Middle frontal gyrus (tissue), 1 donor: ENCODE measurements around the gene ZNRF4.

Experiments used
- DNase-seq: peaks from one replicate; pipeline ENCODE4 v3.0.0-alpha.2; 2015; ENCODE audit warnings: low spot score; ENCODE audit errors: extremely low spot score

ZNRF4 gene

GRCh38 chr19:5440299-5440698 is 14.9 kb upstream of the ZNRF4 start:
- DNase-seq, result no peak

DNA sequence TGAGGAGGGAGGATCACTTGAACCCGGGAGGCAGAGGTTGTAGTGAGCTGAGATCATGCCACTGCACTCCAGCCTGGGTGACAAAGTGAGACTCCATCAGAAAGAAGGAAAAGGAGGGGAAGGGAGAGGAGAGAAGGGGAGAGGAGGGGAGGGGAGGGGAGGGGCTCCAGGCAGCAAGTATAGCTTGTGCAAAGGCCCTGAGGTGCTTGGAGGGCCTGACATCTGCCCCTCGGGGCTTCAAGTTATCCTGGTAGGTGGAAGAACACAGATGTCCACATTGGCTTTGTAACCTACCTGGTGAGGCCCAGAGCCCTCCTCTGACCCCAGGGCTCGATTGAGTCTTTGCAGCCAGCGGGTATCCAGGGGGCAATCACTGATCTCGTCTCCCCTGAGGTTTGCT is 11.5 kb upstream of the ZNRF4 start:
- DNase-seq, result no peak

DNA sequence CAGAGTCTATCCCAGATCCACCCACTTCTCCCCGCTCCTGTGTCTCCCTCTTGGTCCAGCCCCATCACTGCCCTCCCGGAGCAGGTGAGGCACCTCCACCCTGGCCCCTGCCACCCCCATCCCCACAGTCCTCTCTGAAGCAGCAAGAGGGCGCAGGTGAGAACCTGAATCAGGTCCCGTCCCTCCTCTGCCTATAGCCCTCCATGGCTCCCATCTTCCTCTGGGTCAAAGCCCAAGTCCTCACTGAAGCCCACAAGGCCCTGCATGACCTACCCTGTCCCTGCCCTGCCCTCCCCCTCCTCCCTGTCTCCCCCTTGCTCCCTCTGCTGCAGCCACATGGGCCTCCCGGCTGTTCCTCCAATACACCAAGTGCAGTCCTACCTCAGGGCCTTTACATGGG is 10.8 kb upstream of the ZNRF4 start:
- no peak for DNase-seq

DNA sequence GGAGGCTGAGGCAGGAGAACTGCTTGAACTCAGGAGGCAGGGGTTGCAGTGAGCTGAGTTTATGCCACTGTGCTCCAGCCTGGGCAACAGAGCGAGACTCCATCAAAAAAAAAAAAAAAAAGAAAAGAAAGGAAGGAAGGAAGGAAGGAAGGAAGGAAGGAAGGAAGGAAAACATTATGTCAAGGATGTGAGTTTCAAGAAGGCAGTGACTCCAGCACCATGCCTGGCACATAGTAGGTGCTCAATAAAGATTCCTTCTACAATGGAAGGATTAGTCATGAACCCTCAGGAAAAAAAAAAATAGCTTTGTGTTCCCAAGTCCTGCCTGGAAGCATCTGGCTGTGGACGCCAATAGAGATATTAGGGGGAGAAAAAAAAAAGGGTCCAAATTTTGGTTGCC is 10.1 kb upstream of the ZNRF4 start:
- DNase-seq, result no peak

DNA sequence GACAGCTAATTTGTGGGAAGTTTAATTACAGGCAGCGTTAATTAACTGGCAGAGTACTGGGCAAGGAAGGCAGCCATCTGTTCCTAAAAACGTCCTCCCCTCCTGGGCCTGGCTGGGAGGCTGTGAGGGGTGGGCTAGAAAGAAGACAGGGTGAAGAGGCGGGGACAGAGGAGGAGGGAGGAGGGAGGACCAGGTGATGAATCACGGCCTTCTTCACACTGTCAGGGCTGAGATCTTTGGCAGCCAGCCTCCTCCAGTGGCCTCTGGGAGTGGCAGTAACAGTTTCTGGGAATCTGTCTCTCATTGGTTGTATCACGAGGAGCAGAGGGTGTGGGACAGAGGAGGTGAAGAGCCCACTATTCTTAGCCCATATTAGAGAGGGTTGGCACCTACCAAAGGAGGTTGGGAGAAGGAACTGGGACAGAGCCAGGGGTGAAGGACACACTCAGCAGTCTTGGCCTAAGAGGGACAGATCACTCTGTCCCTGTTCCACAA is 9.6 kb upstream of the ZNRF4 start:
- DNase-seq, result no peak

GRCh38 chr19:5447700-5448311 is 7.4 kb upstream of the ZNRF4 start:
- no peak for DNase-seq

GRCh38 chr19:5448374-5448773 is 6.8 kb upstream of the ZNRF4 start:
- DNase-seq, result no peak

DNA sequence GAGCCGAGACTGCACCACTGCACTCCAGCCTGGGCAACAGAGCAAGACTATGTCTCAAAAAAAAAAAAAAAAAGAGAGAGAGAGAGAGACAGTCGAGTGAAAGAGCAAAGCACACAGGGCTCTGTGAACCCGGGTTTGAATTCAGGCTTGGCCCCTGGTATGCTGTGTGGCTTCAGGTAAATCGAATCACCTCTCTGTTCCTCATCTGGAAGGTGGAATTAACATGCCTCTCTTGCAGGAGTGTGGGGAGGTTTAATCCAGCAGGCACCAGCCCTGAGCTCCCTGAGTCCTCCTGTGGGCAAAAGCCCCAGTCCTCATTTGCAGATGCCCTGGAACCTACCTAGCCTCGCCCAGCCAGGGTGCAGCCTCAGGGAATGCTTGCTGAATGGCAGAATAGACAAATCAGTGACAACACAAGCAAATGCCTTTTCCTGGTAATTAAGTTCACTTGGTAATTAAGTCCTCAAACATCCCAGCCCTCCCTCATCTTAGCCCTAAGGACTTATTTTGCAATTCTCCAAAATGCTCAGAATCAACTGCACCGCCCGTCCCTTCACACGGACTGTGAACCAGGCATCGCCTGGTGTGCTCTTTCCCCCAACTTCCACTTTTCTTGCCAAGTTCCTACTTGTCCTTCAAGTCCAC is 4.6 kb upstream of the ZNRF4 start:
- DNase-seq, result no peak

DNA sequence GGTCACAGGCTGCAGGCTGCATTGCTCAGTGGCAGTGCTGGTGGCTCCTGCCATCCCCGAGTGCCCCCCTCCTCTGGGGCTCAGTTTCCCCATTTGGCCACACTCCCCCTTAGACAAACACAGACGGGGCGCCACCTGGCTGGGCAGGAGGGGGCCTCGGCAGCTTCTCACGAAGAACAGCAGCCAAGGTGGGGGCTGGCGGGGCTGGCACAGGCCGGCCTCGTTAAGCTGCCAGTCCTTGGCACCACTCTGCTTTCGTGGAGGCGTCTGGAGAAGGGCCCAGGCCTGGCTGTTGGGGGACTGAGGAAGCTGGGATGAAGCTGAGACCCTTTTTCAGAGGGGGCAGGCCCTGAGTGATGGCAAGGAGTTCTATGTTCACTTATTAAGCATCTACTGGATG is 3.7 kb upstream of the ZNRF4 start:
- DNase-seq, result no peak

GRCh38 chr19:5452594-5453565 is 2.3 kb upstream of the ZNRF4 start:
- DNase-seq, result no peak

GRCh38 chr19:5454743-5455142 is 474 bp upstream of the ZNRF4 start:
- no peak for DNase-seq

GRCh38 chr19:5456130-5456840 is 1.1 kb downstream of the ZNRF4 start:
- no peak for DNase-seq

DNA sequence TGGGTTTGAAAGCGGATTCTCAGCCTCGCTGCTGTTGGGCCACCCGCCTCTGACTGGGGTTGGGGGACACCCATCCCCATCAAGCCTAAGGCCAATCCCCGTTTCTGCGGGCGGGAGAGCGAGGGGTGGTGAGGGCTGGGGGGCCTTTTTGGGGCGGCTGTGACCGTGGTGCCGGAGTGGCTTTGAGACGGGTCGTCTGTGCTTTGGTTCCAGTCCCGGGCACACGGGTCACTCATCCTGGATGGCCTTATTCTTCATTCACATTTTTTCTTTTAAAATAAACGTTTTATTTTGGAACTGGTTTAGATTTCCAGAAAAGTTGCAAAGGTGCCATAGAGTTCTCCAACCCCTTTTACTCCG is 1.6 kb downstream of the ZNRF4 start:
- DNase-seq, result no peak

- DNase-seq, result no peak
Measured at GRCh38 chr19:5457709-5458108, 2.5 kb downstream of the ZNRF4 start.

- no peak for DNase-seq
Measured at GRCh38 chr19:5458420-5458819, 3.2 kb downstream of the ZNRF4 start.

DNA sequence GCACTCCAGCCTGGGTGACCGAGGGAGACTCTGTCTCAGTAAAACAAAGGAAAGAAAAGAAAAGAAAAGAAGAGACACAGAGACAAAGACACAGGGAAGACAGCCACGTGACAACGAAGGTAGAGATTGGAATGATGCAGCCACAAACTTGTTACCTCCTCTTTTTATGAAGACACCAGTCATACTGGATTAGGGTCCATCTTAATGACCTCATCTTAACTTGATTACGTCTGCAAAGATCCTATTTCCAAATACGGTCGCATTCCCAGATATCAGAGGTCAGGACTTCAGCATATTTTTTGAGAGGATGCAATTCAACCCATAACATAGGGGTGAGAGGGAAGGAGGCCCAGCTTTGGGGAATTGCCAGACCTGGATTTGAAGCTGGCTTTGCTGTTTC is 4.1 kb downstream of the ZNRF4 start:
- no peak for DNase-seq

GRCh38 chr19:5460748-5461147 is 5.5 kb downstream of the ZNRF4 start:
- no peak for DNase-seq

DNA sequence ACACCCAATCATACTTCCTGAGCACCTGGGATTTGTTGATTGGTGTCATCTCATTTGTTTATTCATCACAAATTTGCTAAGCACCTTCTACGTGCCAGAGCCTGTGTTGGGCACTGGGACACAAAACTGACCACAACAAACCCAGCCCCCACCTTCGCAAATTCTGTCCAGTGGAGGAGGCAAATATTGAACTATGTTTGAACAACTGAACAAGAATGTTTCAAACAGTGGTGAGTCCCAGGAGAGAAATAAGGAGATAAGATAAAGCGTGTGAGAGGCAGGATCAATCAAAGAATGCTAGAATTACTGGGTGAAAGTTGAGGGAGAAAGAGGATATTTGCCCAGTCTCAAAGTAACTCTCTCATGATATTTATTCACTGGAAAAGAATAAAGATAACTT is 8.7 kb downstream of the ZNRF4 start:
- DNase-seq, result no peak

DNA sequence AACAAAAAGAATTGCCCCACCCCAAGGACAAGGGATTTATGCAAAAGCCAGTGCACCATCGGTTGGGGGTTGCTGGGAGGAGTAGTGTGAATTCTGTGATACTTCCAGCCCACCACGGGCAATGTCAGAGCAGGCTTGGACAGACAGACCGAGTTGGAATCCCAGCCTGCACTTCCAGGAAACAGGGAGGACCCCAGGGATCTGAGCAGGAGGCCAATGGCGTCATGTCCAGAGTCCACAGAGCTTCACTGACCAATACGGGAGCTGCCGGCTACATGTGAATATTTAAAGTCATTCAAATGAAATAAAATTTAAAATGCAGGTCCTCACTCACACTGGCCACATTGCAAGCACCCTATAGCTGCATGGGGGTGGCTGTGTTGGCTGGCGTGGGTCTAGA is 10.9 kb downstream of the ZNRF4 start:
- DNase-seq, result no peak

DNA sequence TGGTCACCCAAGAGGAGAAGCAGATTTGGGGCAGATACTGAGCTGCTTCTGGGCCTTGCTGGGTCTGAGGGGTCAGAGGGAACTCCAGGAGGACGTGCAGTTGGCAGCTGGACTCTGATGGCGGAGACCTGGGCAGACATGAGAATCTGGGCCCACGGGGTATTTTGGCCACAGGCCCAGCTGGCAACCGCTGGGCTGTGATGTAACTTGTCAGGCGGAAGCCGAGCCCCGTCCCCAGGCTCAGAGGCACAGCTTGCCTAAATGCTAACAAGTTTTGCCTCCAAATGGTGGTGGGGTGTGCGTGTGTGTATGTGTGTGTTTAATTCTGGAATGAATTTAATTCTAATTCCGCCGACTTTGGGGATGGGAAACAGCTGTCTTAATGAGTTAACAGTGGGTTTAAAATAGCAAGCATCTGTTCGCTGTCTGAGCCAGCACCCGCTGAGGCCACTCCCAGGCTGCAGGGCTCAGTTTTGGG is 11.6 kb downstream of the ZNRF4 start:
- no peak for DNase-seq

GRCh38 chr19:5470264-5470671 is 15.1 kb downstream of the ZNRF4 start:
- DNase-seq, result no peak
